ENCODE measurements around the gene NUP98. TPM values are rescaled to one million over a fixed set of nuclear protein-coding genes. Genes with fewer than 3 reads are reported as not detected.

NUP98 gene
- total RNA-seq, 2 experiments from 2014 or later, result 102 to 115 TPM

DNA sequence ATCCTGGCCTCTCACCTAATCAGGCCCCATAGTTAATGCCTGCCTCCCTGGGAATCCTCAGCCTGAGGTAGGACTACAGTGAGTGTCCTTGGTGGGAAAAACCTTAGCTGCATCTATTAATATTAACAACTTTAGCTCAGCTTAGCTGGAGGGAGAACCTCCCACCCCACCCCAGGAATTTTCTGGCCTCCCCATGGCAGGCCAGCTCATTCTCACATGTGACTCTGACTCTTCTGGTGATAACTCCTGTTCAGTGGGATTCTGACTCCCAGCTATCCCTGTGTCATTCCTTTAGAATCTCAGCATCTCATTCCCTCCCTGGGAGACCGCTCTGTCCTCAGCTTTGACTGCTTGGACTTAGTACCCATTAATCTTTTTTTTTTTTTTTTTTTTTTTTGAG lies 170.1 kb downstream of the NUP98 start:
- CTCF ChIA-PET (ENCODE audit: unreplicated experiment), result interaction anchor here (0.7 kb wide), 1 partner anchor 17 kb away, joined by 3 read pairs; no protein-coding TSS in a partner anchor

DNA sequence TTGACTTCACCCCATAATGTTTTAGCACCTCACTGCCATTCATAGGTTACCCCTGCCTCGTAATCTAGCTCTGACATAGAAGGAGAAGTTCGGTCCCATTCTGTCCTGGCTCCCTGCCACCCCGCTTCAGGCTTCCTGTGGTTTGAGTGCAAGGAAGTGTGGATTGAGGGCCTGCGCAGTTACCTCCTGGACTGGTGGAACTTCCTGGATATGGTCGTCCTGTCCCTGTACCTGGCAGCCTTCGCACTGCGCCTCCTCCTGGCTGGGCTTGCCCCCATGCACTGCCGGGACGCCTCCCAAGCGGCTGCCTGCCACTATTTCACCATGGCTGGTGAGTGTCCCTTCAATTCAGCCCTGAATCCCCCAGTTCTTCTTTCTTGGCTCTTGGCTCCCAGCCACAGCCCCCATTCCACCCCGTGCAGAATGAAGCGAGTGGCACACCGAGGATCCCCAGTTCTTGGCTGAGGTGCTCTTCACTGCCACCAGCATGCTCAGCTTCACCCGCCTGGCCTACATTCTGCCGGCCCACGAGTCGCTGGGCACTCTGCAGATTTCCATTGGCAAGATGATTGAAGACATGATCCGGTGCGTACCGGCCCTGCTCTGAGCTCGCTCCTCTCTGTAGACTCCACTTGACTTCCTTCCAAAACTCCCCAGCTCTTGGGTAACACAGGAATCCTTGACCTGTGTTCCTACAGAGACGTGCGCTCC lies 170.9 kb downstream of the NUP98 start:
- ChIA-PET CTCF (ENCODE audit: unreplicated experiment) (no interaction called here), POLR2A (interaction anchor here (0.8 kb wide), 1 partner anchor 958 kb away, joined by 4 read pairs; no protein-coding TSS in a partner anchor)
- no peaks in the 10 kb centered on the region for H4K20me1 ChIP-seq (ENCODE audit: insufficient read depth, low read length)
- TF ChIP-seq EZH2phosphoT487 (IDR thresholded peaks at IDR 0.05; ENCODE audit: borderline replicate concordance, low read depth, low read length), result no peak
- TF ChIP-seq, protein P1, sequence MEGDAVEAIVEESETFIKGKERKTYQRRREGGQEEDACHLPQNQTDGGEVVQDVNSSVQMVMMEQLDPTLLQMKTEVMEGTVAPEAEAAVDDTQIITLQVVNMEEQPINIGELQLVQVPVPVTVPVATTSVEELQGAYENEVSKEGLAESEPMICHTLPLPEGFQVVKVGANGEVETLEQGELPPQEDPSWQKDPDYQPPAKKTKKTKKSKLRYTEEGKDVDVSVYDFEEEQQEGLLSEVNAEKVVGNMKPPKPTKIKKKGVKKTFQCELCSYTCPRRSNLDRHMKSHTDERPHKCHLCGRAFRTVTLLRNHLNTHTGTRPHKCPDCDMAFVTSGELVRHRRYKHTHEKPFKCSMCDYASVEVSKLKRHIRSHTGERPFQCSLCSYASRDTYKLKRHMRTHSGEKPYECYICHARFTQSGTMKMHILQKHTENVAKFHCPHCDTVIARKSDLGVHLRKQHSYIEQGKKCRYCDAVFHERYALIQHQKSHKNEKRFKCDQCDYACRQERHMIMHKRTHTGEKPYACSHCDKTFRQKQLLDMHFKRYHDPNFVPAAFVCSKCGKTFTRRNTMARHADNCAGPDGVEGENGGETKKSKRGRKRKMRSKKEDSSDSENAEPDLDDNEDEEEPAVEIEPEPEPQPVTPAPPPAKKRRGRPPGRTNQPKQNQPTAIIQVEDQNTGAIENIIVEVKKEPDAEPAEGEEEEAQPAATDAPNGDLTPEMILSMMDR (conservative IDR thresholded peaks at IDR 0.05; ENCODE audit: low read length), result no peak
- no peaks in the 10 kb centered on the region for H3K9me3 ChIP-seq (ENCODE audit: low read length)
- intact Hi-C loops (cut with micrococcal nuclease; ENCODE audit: unreplicated experiment), result no loop called here
- H3K27ac ChIP-seq (ENCODE audit: low read depth, low read length, poor library complexity, severe bottlenecking), result no peak overlapping the region
- H3K4me2 ChIP-seq (ENCODE audit: low read length), result no peak overlapping the region
- no peaks in the 10 kb centered on the region for H3K9me2 ChIP-seq (ENCODE audit: insufficient read depth, low read length)
- H3K4me1 ChIP-seq (ENCODE audit: insufficient read depth, low read length, poor library complexity, severe bottlenecking), result no peaks in the 10 kb centered on the region
- no peak overlapping the region for H2AFZ ChIP-seq (ENCODE audit: low read length)
- BruUV-seq (replicated peaks), result no TSS peak
- no peak for DNase-seq (ENCODE audit: low spot score)
- H3K36me3 ChIP-seq (ENCODE audit: insufficient read depth, low read length), result no peaks in the 10 kb centered on the region
- no peaks in the 10 kb centered on the region for H3K79me2 ChIP-seq (ENCODE audit: insufficient read depth, low read depth, low read length)
- H3K4me3 ChIP-seq (ENCODE audit: low read depth, low read length, poor library complexity, severe bottlenecking), result no peak overlapping the region

More for the DNA sequence above, 170.1 kb downstream of the NUP98 start:
- no peak overlapping the region for H2AFZ ChIP-seq (ENCODE audit: low read length)
- H3K79me2 ChIP-seq (ENCODE audit: insufficient read depth, low read depth, low read length), result no peaks in the 10 kb centered on the region
- H3K9me2 ChIP-seq (ENCODE audit: insufficient read depth, low read length), result no peaks in the 10 kb centered on the region
- no peaks in the 10 kb centered on the region for H3K9me3 ChIP-seq (ENCODE audit: low read length)
- intact Hi-C loops (cut with micrococcal nuclease; ENCODE audit: unreplicated experiment), result no loop called here
- H3K27ac ChIP-seq (ENCODE audit: low read depth, low read length, poor library complexity, severe bottlenecking), result no peak overlapping the region
- BruUV-seq (replicated peaks), result no TSS peak
- H3K4me3 ChIP-seq (ENCODE audit: low read depth, low read length, poor library complexity, severe bottlenecking), result no peak overlapping the region
- no peaks in the 10 kb centered on the region for H4K20me1 ChIP-seq (ENCODE audit: insufficient read depth, low read length)
- no peaks in the 10 kb centered on the region for H3K4me1 ChIP-seq (ENCODE audit: insufficient read depth, low read length, poor library complexity, severe bottlenecking)
- H3K36me3 ChIP-seq (ENCODE audit: insufficient read depth, low read length), result no peaks in the 10 kb centered on the region
- H3K4me2 ChIP-seq (ENCODE audit: low read length), result no peak overlapping the region
- DNase-seq (ENCODE audit: low spot score), result no peak
- POLR2A ChIA-PET, result interaction anchor here (0.8 kb wide), 1 partner anchor 958 kb away, joined by 4 read pairs; no protein-coding TSS in a partner anchor
- TF ChIP-seq, protein P1 (conservative IDR thresholded peaks at IDR 0.05; ENCODE audit: low read length), result no peak
- no peak for TF ChIP-seq EZH2phosphoT487 (IDR thresholded peaks at IDR 0.05; ENCODE audit: borderline replicate concordance, low read depth, low read length)

Small RNA genes lying within 50 kb of the gene (small RNA-seq; reads per million reads assigned to genes)
- gene RF00019 (not detected), gene RNU6-1143P (not detected), gene RNU7-50P (not detected)

Other genes with a start within 250 kb of the NUP98 start
- not detected in 2 replicates for gene ART5, start 155.6 kb downstream of the NUP98 start, total RNA-seq (2014; rRNA removed; shearing (Covaris generic))
- not detected in 2 replicates for gene ART5, start 155.6 kb downstream of the NUP98 start, total RNA-seq (2022)
- gene ART1, start 152.4 kb downstream of the NUP98 start, total RNA-seq (2014; rRNA removed; shearing (Covaris generic)), result not detected in 2 replicates
- not detected in 2 replicates for gene ART1, start 152.4 kb downstream of the NUP98 start, total RNA-seq (2022)
- 0.82 and 2.6 TPM in 2 replicates for gene CHRNA10, start 126.2 kb downstream of the NUP98 start, total RNA-seq (2014; rRNA removed; shearing (Covaris generic))
- 1.8 and 3.3 TPM in 2 replicates for gene CHRNA10, start 126.2 kb downstream of the NUP98 start, total RNA-seq (2022)
- gene PGAP2, start 11.0 kb upstream of the NUP98 start, total RNA-seq (2014; rRNA removed; shearing (Covaris generic)), result 15.1 and 23.9 TPM in 2 replicates
- gene PGAP2, start 11.0 kb upstream of the NUP98 start, total RNA-seq (2022), result 44.0 and 47.9 TPM in 2 replicates
- 20.9 and 26.2 TPM in 2 replicates for gene RHOG, start 43.4 kb upstream of the NUP98 start, total RNA-seq (2014; rRNA removed; shearing (Covaris generic))
- 54.8 and 57.8 TPM in 2 replicates for gene RHOG, start 43.4 kb upstream of the NUP98 start, total RNA-seq (2022)
- 20.9 and 21.0 TPM in 2 replicates for gene STIM1, start 58.1 kb upstream of the NUP98 start, total RNA-seq (2014; rRNA removed; shearing (Covaris generic))
- 49.1 and 55.4 TPM in 2 replicates for gene STIM1, start 58.1 kb upstream of the NUP98 start, total RNA-seq (2022)

Data from OCI-LY7 (cell line).